ENCODE results near the gene NEMP2.

Gene NEMP2

GRCh38 chr2:190455358-190456095 is 79.0 kb downstream of the NEMP2 start:
- Mint-ChIP-seq H3K36me3 (ENCODE audit: low read depth) (peaks cover 65% of the 10 kb centered on the region), H3K27me3 (no peaks in the 10 kb centered on the region), H3K27ac (no peak overlapping the region), H3K4me3 (no peak overlapping the region), H3K9me3 (no peaks in the 10 kb centered on the region), H3K4me1 (ENCODE audit: low read depth) (peaks cover 59% of the 10 kb centered on the region)
- DNase-seq: no peak

GRCh38 chr2:190454795-190455194 is 79.7 kb downstream of the NEMP2 start:
- no peak for DNase-seq
- H3K27ac Mint-ChIP-seq: no peak overlapping the region
- no peak overlapping the region for H3K4me3 Mint-ChIP-seq
- no peaks in the 10 kb centered on the region for H3K9me3 Mint-ChIP-seq
- no peaks in the 10 kb centered on the region for H3K27me3 Mint-ChIP-seq
- peaks cover 62% of the 10 kb centered on the region for H3K36me3 Mint-ChIP-seq (ENCODE audit: low read depth)
- peaks cover 56% of the 10 kb centered on the region for H3K4me1 Mint-ChIP-seq (ENCODE audit: low read depth)
